Measurements from ENCODE around the gene CIAO2A. TPM values are rescaled to one million over a fixed set of nuclear protein-coding genes. Genes with fewer than 3 reads are reported as not detected.
A peak's percentile ranks its signal among the peaks of the same experiment; 100 is the strongest.
"Not testable (repeated sequence)": the region's sequence is repeated elsewhere in the genome, so short reads cannot be mapped to it uniquely, and the experiment has no call there.

Gene CIAO2A
- total RNA-seq, 6 experiments from 2014 or later: 84.2 to 186 (median 126) TPM

DNA sequence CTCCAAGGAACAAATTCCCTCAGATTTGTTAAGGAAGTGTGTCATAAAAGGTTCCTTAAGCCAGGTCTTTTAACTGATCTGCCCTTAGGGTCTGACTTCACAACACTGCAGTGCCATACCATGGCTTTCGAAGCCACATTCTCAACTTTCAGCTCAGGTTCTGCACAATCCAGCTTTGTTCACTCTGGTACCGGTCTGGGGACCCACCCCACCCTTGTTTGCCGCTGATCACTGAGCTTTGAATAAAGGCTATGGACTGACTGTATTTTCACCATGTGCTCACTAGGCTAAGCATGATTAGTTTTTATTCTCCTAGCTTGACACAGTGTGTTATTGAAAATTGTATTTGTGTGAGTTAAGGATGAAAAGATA is 18.0 kb upstream of the CIAO2A start:
- Histone ChIP-seq H3K36me3 (peaks cover 0 to 31% (median 14%) of the 10 kb centered on the region in 4 donors), H3K4me1 (peaks cover 0 to 55% (median 27%) of the 10 kb centered on the region in 4 donors), H3K4me3 (no peak overlapping the region), H3K27ac (peak overlapping the region in 2 of 3 donors; percentile 43 to 53), H3K27me3 (no peaks in the 10 kb centered on the region), H3K9me3 (no peaks in the 10 kb centered on the region)
- 41% methylated on average over 3 of the region's 3 CpGs for WGBS (ENCODE audit: insufficient coverage, low coverage, low lambda C conversion rate, missing lambda C conversion rate)
- intact Hi-C loops (cut with DNase I): no loop called here
- ATAC-seq (peak; percentile 6 to 26 (median 13)), DNase-seq (no peak)
- no peak for TF ChIP-seq POLR2A (IDR thresholded peaks at IDR 0.05)
- TF ChIP-seq, protein P1, sequence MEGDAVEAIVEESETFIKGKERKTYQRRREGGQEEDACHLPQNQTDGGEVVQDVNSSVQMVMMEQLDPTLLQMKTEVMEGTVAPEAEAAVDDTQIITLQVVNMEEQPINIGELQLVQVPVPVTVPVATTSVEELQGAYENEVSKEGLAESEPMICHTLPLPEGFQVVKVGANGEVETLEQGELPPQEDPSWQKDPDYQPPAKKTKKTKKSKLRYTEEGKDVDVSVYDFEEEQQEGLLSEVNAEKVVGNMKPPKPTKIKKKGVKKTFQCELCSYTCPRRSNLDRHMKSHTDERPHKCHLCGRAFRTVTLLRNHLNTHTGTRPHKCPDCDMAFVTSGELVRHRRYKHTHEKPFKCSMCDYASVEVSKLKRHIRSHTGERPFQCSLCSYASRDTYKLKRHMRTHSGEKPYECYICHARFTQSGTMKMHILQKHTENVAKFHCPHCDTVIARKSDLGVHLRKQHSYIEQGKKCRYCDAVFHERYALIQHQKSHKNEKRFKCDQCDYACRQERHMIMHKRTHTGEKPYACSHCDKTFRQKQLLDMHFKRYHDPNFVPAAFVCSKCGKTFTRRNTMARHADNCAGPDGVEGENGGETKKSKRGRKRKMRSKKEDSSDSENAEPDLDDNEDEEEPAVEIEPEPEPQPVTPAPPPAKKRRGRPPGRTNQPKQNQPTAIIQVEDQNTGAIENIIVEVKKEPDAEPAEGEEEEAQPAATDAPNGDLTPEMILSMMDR (IDR thresholded peaks at IDR 0.05): no peak

DNA sequence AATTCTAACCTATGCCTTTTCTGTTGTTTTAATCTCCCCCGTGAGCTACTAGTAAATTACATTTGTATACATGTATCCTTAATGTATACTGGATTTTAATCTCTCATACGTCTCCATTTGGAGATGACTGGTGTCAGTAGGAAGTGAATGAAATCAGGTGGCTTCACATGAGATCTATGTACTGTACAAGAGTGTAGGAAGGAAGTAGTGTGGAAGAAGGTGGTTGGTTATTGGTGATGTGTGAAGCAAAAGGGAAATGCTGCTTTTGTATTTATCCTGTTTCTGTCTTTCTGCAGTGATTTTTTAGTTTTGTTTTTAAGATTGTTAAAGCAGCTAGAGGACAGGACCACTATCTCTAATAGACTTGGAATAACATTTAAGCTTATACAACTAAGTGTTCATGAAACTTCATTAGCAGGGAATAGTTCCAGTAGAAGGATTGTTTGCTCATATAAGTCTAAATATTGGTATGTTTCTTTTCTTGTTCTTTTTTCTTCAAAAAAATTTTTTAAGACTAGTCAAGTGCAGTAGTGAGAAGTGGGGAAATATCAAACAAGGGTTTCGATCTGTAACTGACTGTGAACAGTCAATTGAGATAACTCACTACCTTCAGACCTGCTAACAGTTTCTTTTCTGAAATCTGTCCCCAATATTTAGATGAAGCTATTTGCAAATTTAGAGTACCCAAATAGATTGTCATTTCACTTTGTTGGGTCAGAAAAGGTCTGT is 17.5 kb upstream of the CIAO2A start:
- H3K4me1 ChIP-seq: peaks cover 0 to 59% (median 27%) of the 10 kb centered on the region in 4 donors
- TF ChIP-seq POLR2A (IDR thresholded peaks at IDR 0.05): no peak
- TF ChIP-seq, protein P1 (IDR thresholded peaks at IDR 0.05): no peak
- peak overlapping the region in 2 of 3 donors; percentile 43 to 53 for H3K27ac ChIP-seq
- H3K4me3 ChIP-seq: no peak overlapping the region
- ATAC-seq (peak in 1 of 4 donors; percentile 9), DNase-seq (no peak)
- intact Hi-C loops (cut with DNase I): no loop called here
- 34% methylated on average over 3 of the region's 3 CpGs for WGBS (ENCODE audit: insufficient coverage, low coverage, low lambda C conversion rate, missing lambda C conversion rate)
- H3K9me3 ChIP-seq: no peaks in the 10 kb centered on the region
- peaks cover 0 to 25% (median 11%) of the 10 kb centered on the region in 4 donors for H3K36me3 ChIP-seq
- no peaks in the 10 kb centered on the region for H3K27me3 ChIP-seq

DNA sequence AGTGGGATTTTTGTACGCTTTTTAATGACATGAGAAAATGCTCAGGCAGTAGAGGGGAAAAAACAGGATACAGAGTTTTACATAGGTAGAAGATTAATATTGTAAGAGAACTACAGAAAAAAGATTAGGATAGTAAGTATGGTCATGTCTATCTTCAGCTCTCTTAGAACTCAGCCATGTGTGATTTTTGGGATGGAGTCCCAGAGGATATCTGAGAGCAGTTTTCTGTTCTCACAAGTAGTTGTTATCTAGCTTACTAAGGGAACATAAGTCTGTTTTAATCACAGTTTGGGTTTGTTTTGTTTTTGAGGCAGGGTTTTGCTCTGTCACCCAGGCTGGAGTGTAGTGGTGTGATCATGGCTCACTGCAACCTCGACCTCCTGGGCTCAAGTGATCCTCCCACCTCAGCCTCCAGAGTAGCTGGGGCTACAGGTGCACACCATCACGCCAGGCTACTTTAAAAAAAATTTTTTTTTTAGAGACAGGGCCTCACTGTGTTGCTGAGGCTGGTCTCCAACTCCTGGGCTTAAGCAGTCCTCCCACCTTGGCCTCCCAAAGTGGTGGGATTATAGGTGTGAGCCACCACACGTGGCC is 16.6 kb upstream of the CIAO2A start:
- peaks cover 0 to 67% (median 31%) of the 10 kb centered on the region in 4 donors for H3K4me1 ChIP-seq

DNA sequence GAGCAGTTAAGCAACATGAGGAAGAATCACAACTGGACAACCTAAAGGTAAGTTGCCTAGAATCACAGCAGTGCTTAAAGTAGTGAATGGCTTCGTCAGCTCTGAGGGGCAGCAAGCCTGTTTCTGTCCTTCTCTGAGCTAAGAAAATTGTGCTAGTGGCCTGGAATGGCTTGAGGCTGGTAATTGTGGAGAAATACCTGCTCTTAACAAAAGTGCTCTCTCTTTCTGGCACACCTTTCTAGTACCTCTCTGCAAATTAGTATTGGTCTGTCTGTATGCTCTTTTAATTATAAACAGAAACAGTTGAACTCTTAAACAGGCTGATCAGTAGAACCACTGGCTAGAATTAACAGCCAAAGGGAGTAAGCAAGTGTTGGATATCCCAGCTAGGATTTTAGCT is 13.7 kb upstream of the CIAO2A start:
- Histone ChIP-seq H3K4me1 (peaks cover 0 to 72% (median 29%) of the 10 kb centered on the region in 4 donors), H3K9me3 (no peaks in the 10 kb centered on the region), H3K4me3 (no peak overlapping the region), H3K36me3 (no peaks in the 10 kb centered on the region), H3K27me3 (no peaks in the 10 kb centered on the region), H3K27ac (peak overlapping the region in 2 of 3 donors; percentile 30 to 32)
- DNase-seq (no peak), ATAC-seq (peak in 1 of 4 donors; percentile 7)
- 60% methylated on average over 1 of the region's 1 CpG for WGBS (ENCODE audit: insufficient coverage, low coverage, low lambda C conversion rate, missing lambda C conversion rate)
- intact Hi-C loops (cut with DNase I): no loop called here
- TF ChIP-seq POLR2A (IDR thresholded peaks at IDR 0.05): no peak
- TF ChIP-seq, protein P1 (IDR thresholded peaks at IDR 0.05): no peak

More for the DNA sequence above, 16.6 kb upstream of the CIAO2A start:
- H3K9me3 ChIP-seq; H3K27ac ChIP-seq; ATAC-seq; H3K27me3 ChIP-seq; H3K4me3 ChIP-seq; DNase-seq; intact Hi-C loops (cut with DNase I): not testable (repeated sequence)
- peaks cover 0 to 19% (median 8%) of the 10 kb centered on the region in 4 donors for H3K36me3 ChIP-seq
- WGBS (ENCODE audit: insufficient coverage, low coverage, low lambda C conversion rate, missing lambda C conversion rate): 93% methylated on average over 4 of the region's 4 CpGs

DNA sequence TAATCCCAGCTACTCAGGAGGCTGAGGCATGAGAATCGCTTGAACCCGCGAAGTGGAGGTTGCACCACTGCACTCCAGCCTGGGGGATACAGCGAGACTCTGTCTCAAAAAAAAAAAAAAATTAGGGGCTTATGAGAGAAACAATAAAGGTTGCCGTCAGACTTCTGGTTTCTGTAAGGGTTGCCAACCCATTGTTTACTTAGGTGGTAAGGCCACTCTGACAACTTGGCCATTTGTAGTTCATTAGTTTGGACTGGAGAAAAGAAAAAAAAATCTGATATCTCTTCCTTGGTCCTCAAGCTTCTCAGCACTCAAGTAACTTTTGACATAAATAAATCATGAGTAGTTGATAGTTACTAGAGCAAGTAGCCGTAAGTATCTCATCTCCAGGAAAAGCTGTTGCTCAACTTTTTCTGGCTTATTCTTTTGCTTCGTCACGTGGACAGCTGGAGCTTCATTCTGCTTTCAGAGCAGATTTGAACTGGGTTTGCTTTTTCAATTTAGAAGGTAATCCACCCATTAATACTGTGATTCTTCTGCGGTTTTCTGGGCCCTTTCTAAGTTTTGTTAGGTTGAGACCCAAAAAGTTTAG is 11.6 kb upstream of the CIAO2A start:
- Histone ChIP-seq H3K27me3 (no peaks in the 10 kb centered on the region), H3K4me1 (peaks cover 0 to 66% (median 24%) of the 10 kb centered on the region in 4 donors), H3K4me3 (no peak overlapping the region), H3K9me3 (no peaks in the 10 kb centered on the region), H3K36me3 (no peaks in the 10 kb centered on the region), H3K27ac (peak overlapping the region; percentile 55 to 85 (median 78))
- DNase-seq (peak in 1 of 3 donors; percentile 65), ATAC-seq (peak; percentile 76 to 80 (median 76))
- WGBS (ENCODE audit: insufficient coverage, low coverage, low lambda C conversion rate, missing lambda C conversion rate): 18% methylated on average over 7 of the region's 9 CpGs
- TF ChIP-seq, protein P1 (IDR thresholded peaks at IDR 0.05): no peak
- no peak for TF ChIP-seq POLR2A (IDR thresholded peaks at IDR 0.05)
- intact Hi-C loops (cut with DNase I): no loop called here
